ENCODE measurements around the gene IRF9. TPM values are rescaled to one million over a fixed set of nuclear protein-coding genes. Genes with fewer than 3 reads are reported as not detected.

The IRF9 gene
- total and polyA plus RNA-seq, 7 experiments from 2014 or later: 73.3 to 337 (median 134) TPM

DNA sequence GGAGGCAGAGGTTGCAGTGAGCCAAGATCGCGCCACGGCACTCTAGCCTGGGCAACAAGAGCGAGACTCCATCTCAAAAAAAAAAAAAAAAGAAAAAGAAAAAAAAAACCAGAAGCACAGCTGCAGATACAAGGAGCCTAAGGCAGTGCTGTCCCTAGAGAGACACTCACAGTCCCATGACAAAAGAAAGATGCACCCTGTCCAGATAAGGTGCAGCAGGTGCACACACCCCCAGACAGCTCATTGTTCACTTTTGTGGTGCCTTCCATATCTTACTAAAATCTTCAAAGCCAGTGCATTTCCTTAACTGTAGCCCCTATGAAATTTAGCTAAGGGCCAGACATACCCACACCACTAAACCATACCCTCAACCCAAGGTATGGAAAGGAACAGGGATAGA is 38.6 kb upstream of the IRF9 start:
- DNase-seq (no peak), ATAC-seq (no peak)
- peak overlapping the region in 2 of 9 donors; percentile 51 to 56 for H3K27ac Mint-ChIP-seq
- ChIA-PET POLR2A (interaction anchor here (15.5 kb wide), 1 partner anchor 14 kb away, joined by 298 read pairs; the partner anchor contains the start of genes EMC9, FITM1 and PSME1), CTCF (interaction anchor here (0.6 kb wide), 1 partner anchor 81 kb away, joined by 4 read pairs; no protein-coding TSS in a partner anchor)
- H3K4me3 Mint-ChIP-seq: no peak overlapping the region
- Histone ChIP-seq H3K9me3 (ENCODE audit: control insufficient read depth in 2 of 3, low read length in 3 of 3) (no peaks in the 10 kb centered on the region), H3K4me3 (ENCODE audit: low read length) (no peak overlapping the region), H3K36me3 (ENCODE audit: control insufficient read depth in 2 of 3, insufficient read depth in 3 of 3, low read length in 3 of 3) (peaks cover 21 to 68% (median 34%) of the 10 kb centered on the region in 3 experiments), H3K27ac (ENCODE audit: low read depth, low read length) (no peak overlapping the region), H3K27me3 (ENCODE audit: control insufficient read depth in 2 of 2, insufficient read depth in 2 of 2, low read length in 2 of 2) (no peaks in the 10 kb centered on the region), H3K4me1 (ENCODE audit: control insufficient read depth in 2 of 2, insufficient read depth in 2 of 2, low read length in 2 of 2) (no peaks in the 10 kb centered on the region)
- peaks cover 2 to 19% (median 16%) of the 10 kb centered on the region in 7 donors for H3K4me1 Mint-ChIP-seq
- H3K27me3 Mint-ChIP-seq: no peaks in the 10 kb centered on the region
- H3K36me3 Mint-ChIP-seq: peaks cover 9 to 42% (median 30%) of the 10 kb centered on the region in 5 donors
- intact Hi-C loops (cut with micrococcal nuclease): no loop called here
- peaks cover 0 to 3% (median 0%) of the 10 kb centered on the region in 11 donors for H3K9me3 Mint-ChIP-seq

DNA sequence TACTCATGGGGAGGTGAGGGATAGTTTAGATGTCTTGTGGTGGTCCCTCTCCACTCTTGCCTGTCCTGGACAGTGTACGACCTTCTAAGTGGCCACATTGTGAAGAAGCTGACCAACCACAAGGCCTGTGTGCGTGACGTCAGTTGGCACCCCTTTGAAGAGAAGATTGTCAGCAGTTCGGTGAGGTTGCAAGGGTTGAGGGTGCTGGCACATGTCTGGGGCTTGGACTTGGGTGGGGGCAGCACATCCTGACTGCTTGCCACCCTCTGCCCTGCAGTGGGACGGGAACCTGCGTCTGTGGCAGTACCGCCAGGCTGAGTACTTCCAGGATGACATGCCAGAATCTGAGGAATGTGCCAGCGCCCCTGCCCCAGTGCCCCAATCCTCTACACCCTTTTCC is 38.2 kb upstream of the IRF9 start:
- Mint-ChIP-seq H3K27ac (peak overlapping the region in 4 of 9 donors; percentile 20 to 56 (median 46)), H3K9me3 (peaks cover 0 to 3% (median 0%) of the 10 kb centered on the region in 11 donors), H3K36me3 (peaks cover 9 to 41% (median 30%) of the 10 kb centered on the region in 5 donors), H3K27me3 (no peaks in the 10 kb centered on the region), H3K4me3 (no peak overlapping the region), H3K4me1 (peaks cover 2 to 15% (median 11%) of the 10 kb centered on the region in 7 donors)
- ChIA-PET CTCF (no interaction called here), POLR2A (interaction anchor here (1.3 to 15.5 kb wide), 3 partner anchors 8 to 38 kb away, joined by 3 to 298 read pairs (median 13); partner anchors contain the start of genes DCAF11, EMC9, FITM1 and NRL)
- no peak overlapping the region for H3K4me3 ChIP-seq (ENCODE audit: low read length)
- intact Hi-C loops (cut with micrococcal nuclease): no loop called here
- no peak overlapping the region for H3K27ac ChIP-seq (ENCODE audit: low read depth, low read length)
- H3K36me3 ChIP-seq (ENCODE audit: control insufficient read depth in 2 of 3, insufficient read depth in 3 of 3, low read length in 3 of 3): peaks cover 21 to 63% (median 30%) of the 10 kb centered on the region in 3 experiments
- H3K27me3 ChIP-seq (ENCODE audit: control insufficient read depth in 2 of 2, insufficient read depth in 2 of 2, low read length in 2 of 2): no peaks in the 10 kb centered on the region
- H3K9me3 ChIP-seq (ENCODE audit: control insufficient read depth in 2 of 3, low read length in 3 of 3): no peaks in the 10 kb centered on the region
- DNase-seq (no peak), ATAC-seq (no peak)
- no peaks in the 10 kb centered on the region for H3K4me1 ChIP-seq (ENCODE audit: control insufficient read depth in 2 of 2, insufficient read depth in 2 of 2, low read length in 2 of 2)

DNA sequence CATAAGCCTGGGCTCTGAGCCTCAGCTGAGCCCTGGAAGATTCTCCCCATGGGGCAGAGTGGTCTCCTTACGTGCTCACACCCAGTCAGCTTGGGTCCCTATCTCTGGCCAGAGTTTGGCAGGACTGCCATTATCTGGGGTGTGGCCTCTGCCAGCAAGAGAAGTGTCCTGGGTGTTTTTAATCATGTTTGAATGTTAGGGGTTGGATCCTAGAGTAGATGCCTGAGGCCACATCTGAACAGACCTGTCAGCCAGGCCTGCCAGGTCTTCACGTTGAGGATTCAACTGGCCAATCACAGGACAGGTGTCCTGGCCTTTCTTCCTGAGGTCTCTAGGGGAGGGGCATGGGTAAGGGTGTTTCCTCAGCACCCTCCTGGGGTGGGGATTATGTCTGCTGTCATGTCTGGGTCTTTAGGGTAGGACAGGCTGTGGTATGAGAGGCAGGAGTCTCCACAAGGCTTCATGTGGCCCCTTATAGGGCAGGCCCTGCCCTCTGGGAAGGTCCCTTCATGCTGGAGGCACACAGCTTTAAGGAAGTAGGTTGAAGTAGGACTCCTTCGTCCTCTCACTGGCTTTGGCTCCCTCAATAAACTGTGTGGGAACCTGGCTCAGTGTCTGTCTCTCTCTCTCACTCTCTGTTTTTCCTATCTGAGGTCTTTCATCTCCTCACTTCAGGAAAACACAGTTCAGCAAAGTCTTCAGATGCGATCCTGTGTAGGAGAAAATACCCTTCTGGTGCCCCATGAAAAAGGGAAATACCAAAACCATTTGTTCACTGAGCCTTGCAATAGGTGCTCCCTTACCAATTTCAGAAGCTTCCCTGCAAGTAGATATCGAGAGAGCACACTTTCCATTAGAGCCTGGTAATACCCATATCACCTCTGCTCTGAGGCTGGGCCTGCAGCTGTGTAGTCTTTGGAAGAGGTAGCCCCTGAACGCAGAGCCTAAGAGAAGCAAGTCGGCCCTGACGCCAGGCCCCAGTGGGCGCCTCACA is 37.3 kb upstream of the IRF9 start:
- ChIA-PET CTCF (interaction anchor here (1.3 kb wide), 1 partner anchor 37 kb away, joined by 3 read pairs; the partner anchor contains the start of gene IRF9), POLR2A (interaction anchor here (0.9 to 15.5 kb wide), 6 partner anchors 9 to 188 kb away, joined by 3 to 298 read pairs (median 3); partner anchors contain the start of genes DCAF11, EMC9, FITM1 and LTB4R)
- ATAC-seq (peak; percentile 38), DNase-seq (no peak)
- Histone ChIP-seq H3K27me3 (ENCODE audit: control insufficient read depth in 2 of 2, insufficient read depth in 2 of 2, low read length in 2 of 2) (no peaks in the 10 kb centered on the region), H3K9me3 (ENCODE audit: control insufficient read depth in 2 of 3, low read length in 3 of 3) (no peaks in the 10 kb centered on the region), H3K36me3 (ENCODE audit: control insufficient read depth in 2 of 3, insufficient read depth in 3 of 3, low read length in 3 of 3) (peaks cover 21 to 55% (median 22%) of the 10 kb centered on the region in 3 experiments), H3K4me3 (ENCODE audit: low read length) (no peak overlapping the region), H3K4me1 (ENCODE audit: control insufficient read depth in 2 of 2, insufficient read depth in 2 of 2, low read length in 2 of 2) (no peaks in the 10 kb centered on the region), H3K27ac (ENCODE audit: low read depth, low read length) (no peak overlapping the region)
- intact Hi-C loops (cut with micrococcal nuclease): no loop called here
- Mint-ChIP-seq H3K4me1 (peaks cover 0 to 11% (median 5%) of the 10 kb centered on the region in 7 donors), H3K9me3 (peaks cover 0 to 3% (median 0%) of the 10 kb centered on the region in 11 donors), H3K36me3 (peaks cover 5 to 32% (median 26%) of the 10 kb centered on the region in 5 donors), H3K27ac (peak overlapping the region in 7 of 9 donors; percentile 27 to 52 (median 40)), H3K27me3 (no peaks in the 10 kb centered on the region), H3K4me3 (no peak overlapping the region)

DNA sequence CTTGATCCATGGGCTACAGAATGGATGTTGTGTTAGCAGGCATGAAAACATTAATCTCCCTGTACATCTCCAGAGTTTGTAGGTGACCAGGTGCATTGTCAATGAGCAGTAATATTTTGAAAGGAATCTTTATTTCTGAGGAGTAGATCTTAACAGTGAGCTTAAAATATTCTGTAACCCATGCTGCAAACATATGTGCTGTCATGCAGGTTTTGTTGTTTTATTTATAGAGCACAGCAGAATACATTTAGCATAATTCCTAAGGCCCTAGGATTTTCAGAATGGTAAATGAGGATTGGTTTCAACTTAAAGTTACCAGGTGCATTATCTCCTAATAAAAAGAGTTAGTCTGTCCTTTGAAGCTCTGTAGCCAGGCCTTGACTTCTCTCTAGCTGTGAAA is 34.1 kb upstream of the IRF9 start:
- Histone ChIP-seq H3K4me3 (ENCODE audit: low read length) (no peak overlapping the region), H3K27me3 (ENCODE audit: control insufficient read depth in 2 of 2, insufficient read depth in 2 of 2, low read length in 2 of 2) (no peaks in the 10 kb centered on the region), H3K36me3 (ENCODE audit: control insufficient read depth in 2 of 3, insufficient read depth in 3 of 3, low read length in 3 of 3) (peaks cover 0 to 28% (median 12%) of the 10 kb centered on the region in 3 experiments), H3K4me1 (ENCODE audit: control insufficient read depth in 2 of 2, insufficient read depth in 2 of 2, low read length in 2 of 2) (peaks cover 0 to 5% of the 10 kb centered on the region in 2 donors), H3K27ac (ENCODE audit: low read depth, low read length) (no peak overlapping the region), H3K9me3 (ENCODE audit: control insufficient read depth in 2 of 3, low read length in 3 of 3) (no peaks in the 10 kb centered on the region)
- DNase-seq (no peak), ATAC-seq (no peak)
- no peak overlapping the region for H3K4me3 Mint-ChIP-seq
- H3K9me3 Mint-ChIP-seq: peaks cover 0 to 1% (median 0%) of the 10 kb centered on the region in 11 donors
- intact Hi-C loops (cut with micrococcal nuclease): loop anchor here in 1 of 2 donors (1.0 kb wide), 1 partner anchor 9 kb away; the partner anchor contains the start of gene PSME1
- peak overlapping the region in 2 of 9 donors; percentile 21 to 36 for H3K27ac Mint-ChIP-seq
- ChIA-PET CTCF (no interaction called here), POLR2A (interaction anchor here (0.6 to 15.5 kb wide), 4 partner anchors 9 to 28 kb away, joined by 3 to 298 read pairs (median 3); partner anchors contain the start of genes DCAF11, EMC9, FITM1 and NRL)
- no peaks in the 10 kb centered on the region for H3K27me3 Mint-ChIP-seq
- peaks cover 0 to 21% (median 10%) of the 10 kb centered on the region in 5 donors for H3K36me3 Mint-ChIP-seq
- H3K4me1 Mint-ChIP-seq: peaks cover 4 to 14% (median 9%) of the 10 kb centered on the region in 7 donors

DNA sequence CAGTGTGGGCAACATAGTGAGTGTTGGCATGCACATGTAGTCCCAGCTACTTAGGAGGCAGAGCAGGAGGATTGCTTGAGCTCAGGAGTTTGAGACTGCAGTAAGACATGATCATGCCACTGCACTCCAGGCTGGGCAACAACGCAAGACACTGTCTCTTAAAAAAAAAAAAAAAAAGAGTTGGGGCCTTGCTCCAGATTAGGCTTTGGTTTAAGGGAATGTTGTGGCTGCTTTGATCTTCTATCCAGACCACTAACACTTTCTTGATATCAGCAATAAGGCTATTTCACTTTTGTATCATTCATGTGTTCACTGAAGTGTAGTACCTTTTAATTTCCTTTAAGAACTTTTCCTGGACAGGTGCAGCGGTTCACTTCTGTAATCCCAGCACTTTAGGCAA is 33.4 kb upstream of the IRF9 start:
- Mint-ChIP-seq H3K4me1 (peaks cover 9 to 21% (median 16%) of the 10 kb centered on the region in 7 donors), H3K36me3 (peaks cover 0 to 18% (median 7%) of the 10 kb centered on the region in 5 donors), H3K27ac (peak overlapping the region in 3 of 9 donors; percentile 15 to 36 (median 21)), H3K27me3 (no peaks in the 10 kb centered on the region), H3K4me3 (no peak overlapping the region), H3K9me3 (peaks cover 0 to 4% (median 0%) of the 10 kb centered on the region in 11 donors)
- Histone ChIP-seq H3K4me3 (ENCODE audit: low read length) (no peak overlapping the region), H3K4me1 (ENCODE audit: control insufficient read depth in 2 of 2, insufficient read depth in 2 of 2, low read length in 2 of 2) (peaks cover 0 to 12% of the 10 kb centered on the region in 2 donors), H3K27me3 (ENCODE audit: control insufficient read depth in 2 of 2, insufficient read depth in 2 of 2, low read length in 2 of 2) (no peaks in the 10 kb centered on the region), H3K36me3 (ENCODE audit: control insufficient read depth in 2 of 3, insufficient read depth in 3 of 3, low read length in 3 of 3) (peaks cover 0 to 20% (median 11%) of the 10 kb centered on the region in 3 experiments), H3K9me3 (ENCODE audit: control insufficient read depth in 2 of 3, low read length in 3 of 3) (no peaks in the 10 kb centered on the region), H3K27ac (ENCODE audit: low read depth, low read length) (no peak overlapping the region)
- no peak for DNase-seq
- ATAC-seq: no peak
- ChIA-PET CTCF (interaction anchor here (0.7 kb wide), 1 partner anchor 19 kb away, joined by 3 read pairs; no protein-coding TSS in a partner anchor), POLR2A (interaction anchor here (15.5 kb wide), 1 partner anchor 8 kb away, joined by 298 read pairs; the partner anchor contains the start of genes EMC9, FITM1 and PSME1)
- intact Hi-C loops (cut with micrococcal nuclease): loop anchor here in 1 of 2 donors (1.0 kb wide), 1 partner anchor 9 kb away; the partner anchor contains the start of gene PSME1

DNA sequence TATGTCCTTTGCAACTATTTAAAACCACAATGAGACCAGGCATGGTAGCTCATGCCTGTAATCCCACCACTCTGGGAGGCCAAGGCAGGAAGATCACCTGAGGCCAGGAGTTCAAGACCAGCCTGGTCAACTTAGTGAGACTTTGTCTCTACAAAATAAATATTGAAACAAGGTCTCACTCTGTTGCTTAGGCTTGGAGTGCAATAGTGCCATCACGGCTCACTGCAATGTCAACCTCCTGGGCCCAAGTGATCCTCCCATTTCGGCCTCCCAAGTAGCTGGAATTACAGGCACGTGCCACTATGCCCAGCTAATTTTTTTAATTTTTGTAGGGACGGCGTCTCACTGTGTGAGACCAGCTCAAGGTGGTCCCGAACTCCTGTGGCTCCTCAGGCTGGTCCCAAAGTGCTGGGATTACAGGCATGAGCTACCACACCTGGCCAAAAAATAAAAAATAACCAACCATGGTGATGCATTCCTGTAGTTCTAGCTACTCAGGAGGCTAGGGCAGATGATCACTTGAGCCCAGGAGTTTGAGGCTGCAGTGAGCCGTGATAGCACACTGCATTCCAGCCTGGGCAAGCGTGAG is 31.6 kb upstream of the IRF9 start:
- peaks cover 0 to 2% (median 0%) of the 10 kb centered on the region in 3 experiments for H3K36me3 ChIP-seq (ENCODE audit: control insufficient read depth in 2 of 3, insufficient read depth in 3 of 3, low read length in 3 of 3)
- Mint-ChIP-seq H3K4me1 (peaks cover 12 to 27% (median 22%) of the 10 kb centered on the region in 7 donors), H3K4me3 (no peak overlapping the region), H3K36me3 (peaks cover 0 to 7% (median 4%) of the 10 kb centered on the region in 5 donors), H3K27ac (peak overlapping the region in 1 of 9 donors; percentile 15), H3K27me3 (no peaks in the 10 kb centered on the region), H3K9me3 (peaks cover 0 to 4% (median 0%) of the 10 kb centered on the region in 11 donors)
- no peak for ATAC-seq
- DNase-seq: no peak
- no peak overlapping the region for H3K4me3 ChIP-seq (ENCODE audit: low read length)
- CTCF ChIA-PET: interaction anchor here (0.7 kb wide), 2 partner anchors 9 to 150 kb away, joined by 3 read pairs; no protein-coding TSS in a partner anchor
- POLR2A ChIA-PET: no interaction called here
- peaks cover 0 to 18% of the 10 kb centered on the region in 2 donors for H3K4me1 ChIP-seq (ENCODE audit: control insufficient read depth in 2 of 2, insufficient read depth in 2 of 2, low read length in 2 of 2)
- no peaks in the 10 kb centered on the region for H3K27me3 ChIP-seq (ENCODE audit: control insufficient read depth in 2 of 2, insufficient read depth in 2 of 2, low read length in 2 of 2)
- H3K27ac ChIP-seq (ENCODE audit: low read depth, low read length): no peak overlapping the region
- intact Hi-C loops (cut with micrococcal nuclease): no loop called here
- H3K9me3 ChIP-seq (ENCODE audit: control insufficient read depth in 2 of 3, low read length in 3 of 3): no peaks in the 10 kb centered on the region
